Omental fat pad (tissue), 4 donors: ENCODE measurements around the gene UQCR10. TPM values are rescaled to one million over a fixed set of nuclear protein-coding genes. Genes with fewer than 3 reads are reported as not detected.

Source experiments
- ATAC-seq: fragments of 150-250 bp; one replicate; pipeline ENCODE4 v1.9.1; 2016; ENCODE audit warnings: mild to moderate bottlenecking, moderate library complexity; ENCODE audit not compliant: low FRiP score
- DNase-seq: peaks from one replicate; pipeline ENCODE4 v3.0.0-alpha.2; 2019; ENCODE audit warnings: low spot score
- total RNA-seq, 4 donors: library from RNA; depleted of rRNA; stranded (reverse); fragments of >200 nt; gene quantifications; one replicate each; pipeline ENCODE4 v1.1.0, GENCODE V29; 2016
- TF ChIP-seq, protein P1 (sequence below), 3 donors: fragments of 450-650 bp; IDR thresholded peaks; one replicate each; pipeline ENCODE4 v1.5.1; 2016 to 2017; ENCODE audit warnings: antibody characterized with exemption in 3 of 3, mild to moderate bottlenecking in 3 of 3, moderate library complexity in 2 of 3

The UQCR10 gene
- total RNA-seq, 4 donors from 2014 or later: 47.3 to 73.6 (median 65.4) TPM

DNA sequence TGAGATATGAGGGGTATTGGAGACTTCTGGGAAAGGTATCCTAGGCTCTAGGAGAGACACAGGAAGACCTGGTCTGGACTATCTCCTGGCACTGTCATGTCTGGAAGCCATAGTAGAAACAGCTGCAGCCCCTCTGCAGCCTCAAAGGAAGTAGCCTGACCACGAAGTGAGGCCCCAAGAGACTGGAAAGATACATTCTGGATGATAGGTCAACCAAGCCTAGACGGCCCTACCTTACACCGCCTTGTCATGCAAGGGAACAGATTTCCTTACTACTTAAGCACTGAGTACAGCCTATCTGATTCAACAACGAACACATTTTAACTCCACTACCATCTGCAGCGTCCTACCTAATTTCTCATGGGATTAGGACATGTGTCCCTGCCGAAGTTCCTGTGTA is 31.1 kb downstream of the UQCR10 start:
- ATAC-seq: no peak
- no peak for DNase-seq
- TF ChIP-seq, protein P1, sequence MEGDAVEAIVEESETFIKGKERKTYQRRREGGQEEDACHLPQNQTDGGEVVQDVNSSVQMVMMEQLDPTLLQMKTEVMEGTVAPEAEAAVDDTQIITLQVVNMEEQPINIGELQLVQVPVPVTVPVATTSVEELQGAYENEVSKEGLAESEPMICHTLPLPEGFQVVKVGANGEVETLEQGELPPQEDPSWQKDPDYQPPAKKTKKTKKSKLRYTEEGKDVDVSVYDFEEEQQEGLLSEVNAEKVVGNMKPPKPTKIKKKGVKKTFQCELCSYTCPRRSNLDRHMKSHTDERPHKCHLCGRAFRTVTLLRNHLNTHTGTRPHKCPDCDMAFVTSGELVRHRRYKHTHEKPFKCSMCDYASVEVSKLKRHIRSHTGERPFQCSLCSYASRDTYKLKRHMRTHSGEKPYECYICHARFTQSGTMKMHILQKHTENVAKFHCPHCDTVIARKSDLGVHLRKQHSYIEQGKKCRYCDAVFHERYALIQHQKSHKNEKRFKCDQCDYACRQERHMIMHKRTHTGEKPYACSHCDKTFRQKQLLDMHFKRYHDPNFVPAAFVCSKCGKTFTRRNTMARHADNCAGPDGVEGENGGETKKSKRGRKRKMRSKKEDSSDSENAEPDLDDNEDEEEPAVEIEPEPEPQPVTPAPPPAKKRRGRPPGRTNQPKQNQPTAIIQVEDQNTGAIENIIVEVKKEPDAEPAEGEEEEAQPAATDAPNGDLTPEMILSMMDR (IDR thresholded peaks at IDR 0.05): no peak

DNA sequence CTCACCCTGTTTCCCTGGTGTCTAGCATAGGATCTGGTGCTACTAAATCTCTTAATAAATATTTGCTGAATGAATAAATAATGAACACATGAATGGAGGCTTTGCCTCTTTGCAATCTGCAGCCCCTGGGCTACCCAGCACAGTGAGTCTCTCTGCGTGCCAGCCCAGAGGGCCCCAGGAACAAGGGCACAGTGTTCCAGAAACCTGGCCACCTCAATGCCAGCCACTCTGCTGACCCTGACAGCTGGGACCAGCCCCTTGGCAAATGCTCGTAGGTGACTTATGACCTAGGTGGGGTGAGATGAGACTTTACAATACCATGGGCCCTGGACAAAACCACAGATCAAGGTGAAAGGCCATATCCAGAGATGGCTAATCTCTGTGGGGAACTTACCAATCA is 31.6 kb downstream of the UQCR10 start:
- no peak for ATAC-seq

DNA sequence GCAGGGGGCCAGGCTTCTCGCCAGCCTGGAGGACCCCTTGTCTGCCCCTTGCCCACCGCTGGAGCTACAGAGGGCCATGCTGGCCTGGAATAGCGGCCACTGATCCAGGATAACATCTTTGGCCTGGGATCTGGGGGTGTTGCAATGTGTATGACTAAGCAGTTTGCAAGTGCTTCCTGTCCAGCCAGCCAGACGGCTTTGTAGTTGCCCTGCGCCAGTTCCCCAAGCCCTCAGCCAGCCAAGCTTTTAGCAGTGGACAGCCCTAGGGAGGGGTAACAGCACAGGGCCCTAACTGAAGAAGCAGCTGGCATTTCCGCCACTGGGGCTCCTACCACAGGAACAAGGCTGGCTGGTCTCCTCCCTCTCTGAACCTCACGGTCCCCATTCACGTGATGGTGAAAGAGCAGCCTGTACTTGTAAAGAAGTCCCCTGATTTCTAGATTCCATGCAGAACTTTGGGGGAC is 32.1 kb downstream of the UQCR10 start:
- DNase-seq (peak; percentile 60), ATAC-seq (peak; percentile 85)
- TF ChIP-seq, protein P1 (IDR thresholded peaks at IDR 0.05): no peak

More for the DNA sequence above, 31.6 kb downstream of the UQCR10 start:
- TF ChIP-seq, protein P1 (IDR thresholded peaks at IDR 0.05): no peak
- no peak for DNase-seq

DNA sequence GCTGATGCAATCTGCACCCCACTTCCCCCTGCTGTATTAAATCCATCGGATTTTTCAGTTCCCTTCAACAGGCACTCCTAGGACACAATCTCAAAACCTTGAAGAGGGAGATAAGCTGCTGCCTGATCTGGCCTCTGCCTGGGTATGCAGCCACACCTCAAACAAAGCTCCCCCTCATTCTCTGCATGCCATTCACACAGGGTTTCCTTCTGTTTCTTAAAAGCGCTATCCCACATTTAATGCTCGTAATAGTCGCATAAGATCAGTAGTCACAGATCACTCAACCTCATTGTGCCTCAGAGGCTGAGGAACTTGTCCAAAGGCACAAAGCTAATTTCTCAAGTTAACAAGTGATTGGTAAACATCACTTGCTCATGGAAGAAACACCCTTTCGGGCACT is 34.0 kb downstream of the UQCR10 start:
- DNase-seq (no peak), ATAC-seq (peak; percentile 31)
- TF ChIP-seq, protein P1 (IDR thresholded peaks at IDR 0.05): no peak

DNA sequence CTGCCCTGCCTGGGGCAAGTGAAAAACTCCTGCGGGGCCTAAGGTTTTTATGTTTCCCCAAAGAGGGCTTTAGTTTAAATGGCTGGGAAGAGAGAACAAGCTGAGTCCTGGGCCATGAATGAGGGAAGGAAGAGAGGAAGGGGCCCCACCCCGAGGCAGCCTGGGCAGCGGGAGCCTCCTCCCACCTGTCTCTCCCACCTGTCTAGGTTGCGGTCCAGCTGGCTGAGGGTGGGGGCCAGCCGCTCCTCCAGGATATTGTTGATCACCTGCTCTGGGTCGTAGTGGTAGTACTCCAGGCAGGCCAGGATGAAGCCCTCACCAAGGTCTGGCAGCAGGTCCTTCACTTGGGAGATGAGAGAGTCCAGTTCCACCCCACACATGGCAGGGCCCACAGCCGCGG is 34.6 kb downstream of the UQCR10 start:
- TF ChIP-seq, protein P1 (IDR thresholded peaks at IDR 0.05): no peak
- ATAC-seq (peak; percentile 3), DNase-seq (no peak)

DNA sequence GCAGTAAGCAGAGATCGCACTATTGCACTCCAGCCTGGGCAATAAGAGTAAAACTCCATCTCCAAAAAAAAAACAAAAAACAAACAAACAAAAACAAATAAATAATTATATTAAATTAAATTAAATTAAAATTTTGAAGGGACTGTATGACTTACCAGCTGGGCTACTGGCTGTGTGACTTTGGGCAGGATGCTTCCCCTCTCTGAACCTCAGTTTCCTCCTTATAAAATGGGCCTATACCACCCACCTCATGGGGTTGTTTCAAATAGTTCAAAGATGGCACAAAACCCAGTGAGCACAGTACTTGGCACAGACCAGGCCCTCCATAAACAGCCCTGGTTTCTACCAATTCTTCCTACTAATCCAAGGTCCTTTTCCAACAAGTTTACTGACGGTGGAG is 36.0 kb downstream of the UQCR10 start:
- TF ChIP-seq, protein P1 (IDR thresholded peaks at IDR 0.05): no peak
- no peak for DNase-seq
- ATAC-seq: no peak

DNA sequence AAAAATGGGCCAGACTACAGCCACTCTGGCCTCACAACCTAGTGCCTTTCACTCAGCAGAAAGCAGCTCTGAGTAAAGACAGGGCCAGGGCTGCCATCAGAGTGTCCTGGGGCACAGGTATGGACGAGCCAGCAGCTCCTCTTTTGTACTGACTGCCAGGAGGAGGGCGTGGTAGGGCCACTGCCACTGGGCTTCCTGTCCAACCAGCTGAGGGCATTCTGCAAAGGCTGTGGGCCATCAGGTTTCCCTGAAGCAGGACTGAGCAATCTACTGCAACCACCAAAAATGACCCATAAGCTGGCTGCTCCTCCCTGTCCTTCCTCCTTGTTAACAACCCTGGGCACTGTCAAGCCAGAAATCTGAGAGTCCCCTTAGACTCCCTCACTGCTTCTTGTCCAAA is 37.8 kb downstream of the UQCR10 start:
- no peak for ATAC-seq
- TF ChIP-seq, protein P1 (IDR thresholded peaks at IDR 0.05): no peak

More for the DNA sequence above, 37.8 kb downstream of the UQCR10 start:
- DNase-seq: no peak
